Epithelial cell of alveolus of lung (primary cell): ENCODE results near the gene ABCC2. TPM values are rescaled to one million over a fixed set of nuclear protein-coding genes. Genes with fewer than 3 reads are reported as not detected.

Experiments used
- total RNA-seq: library from RNA; depleted of rRNA; stranded (reverse); fragments of >200 nt; gene quantifications from 2 replicates; pipeline ENCODE4 v1.2.1, GENCODE V29; 2015

Gene ABCC2
- 1.0 and 3.4 TPM in 2 replicates for total RNA-seq

DNA sequence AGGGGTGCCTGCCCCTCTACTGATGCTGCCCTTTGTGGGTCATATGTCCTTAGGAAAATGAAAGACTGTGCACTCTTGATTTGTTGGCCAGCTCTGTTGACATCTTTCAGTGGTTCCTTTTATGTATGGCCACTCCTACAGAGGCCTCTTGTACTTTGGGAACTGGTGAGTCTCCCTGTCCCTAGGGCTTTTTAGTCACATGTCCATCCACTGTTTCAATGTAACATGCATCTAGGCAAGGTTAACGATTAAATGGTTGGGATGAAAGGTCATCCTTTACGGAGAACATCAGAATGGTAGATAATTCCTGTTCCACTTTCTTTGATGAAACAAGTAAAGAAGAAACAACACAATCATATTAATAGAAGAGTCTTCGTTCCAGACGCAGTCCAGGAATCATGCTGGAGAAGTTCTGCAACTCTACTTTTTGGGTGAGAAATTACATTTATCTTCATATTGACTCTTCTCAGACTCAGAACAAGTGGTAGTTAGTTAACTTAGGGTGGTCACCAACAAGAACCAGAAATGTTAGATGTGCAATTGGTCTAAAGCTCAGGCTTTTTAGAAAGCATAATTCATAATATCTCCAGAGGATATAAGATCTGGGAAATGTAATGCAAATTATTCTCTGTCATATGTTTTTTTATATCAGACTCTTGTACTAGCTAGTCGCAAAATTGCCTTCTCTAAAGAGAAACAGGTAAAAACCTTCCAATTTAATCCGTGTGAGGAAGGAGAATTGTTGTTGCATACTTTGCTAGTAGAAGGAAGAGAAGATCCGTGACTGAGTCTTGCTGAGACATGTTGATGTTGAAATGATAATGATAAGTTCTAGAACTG lies at the start of gene ABCC2:
Gene ABCC2 (plus strand): TSS at position 194 of the 840 bp plus-strand sequence. CDS start 205 bp downstream, at position 399.

Other genes with a start within 250 kb of the ABCC2 start
- not detected in 2 replicates for gene NKX2-3, start 249.7 kb upstream of the ABCC2 start, total RNA-seq
- gene SLC25A28, start 162.2 kb upstream of the ABCC2 start, total RNA-seq: 7.6 and 19.2 TPM in 2 replicates
- gene ENTPD7, start 123.1 kb upstream of the ABCC2 start, total RNA-seq: 7.3 and 12.5 TPM in 2 replicates
- gene COX15, start 50.5 kb upstream of the ABCC2 start, total RNA-seq: 25.1 and 38.6 TPM in 2 replicates
- 14.2 and 21.4 TPM in 2 replicates for gene CUTC, start 50.4 kb upstream of the ABCC2 start, total RNA-seq
- 9.6 and 13.5 TPM in 2 replicates for gene DNMBP, start 227.3 kb downstream of the ABCC2 start, total RNA-seq